NCI-H524 (cell line): ENCODE results near the gene RUNX2.
"Not testable (repeated sequence)": the region's sequence is repeated elsewhere in the genome, so short reads cannot be mapped to it uniquely, and the experiment has no call there.

Source experiments
- DNase-seq, 2 experiments: peaks; one replicate each; lab custom pipeline; 2025; lab: John Stamatoyannopoulos, UW

RUNX2 gene

DNA sequence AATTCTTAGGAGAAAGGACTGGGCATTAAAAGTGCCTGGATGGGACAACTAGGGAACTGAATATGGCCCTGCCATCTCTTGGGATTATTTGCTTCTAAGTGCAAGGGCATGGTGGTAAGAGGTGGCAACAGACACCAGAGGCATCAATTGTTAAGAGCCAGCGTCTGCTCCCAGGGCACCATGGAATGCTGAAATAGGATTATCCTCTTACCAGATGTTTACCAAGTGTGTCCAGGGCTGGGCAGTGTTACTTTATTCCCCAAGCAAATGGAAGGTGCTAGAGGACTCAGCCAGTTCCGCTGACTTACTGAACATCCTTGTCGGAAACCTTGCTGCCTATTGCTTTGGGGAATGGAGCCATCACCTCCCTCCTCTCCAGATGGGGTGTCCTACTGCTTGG is 323.2 kb downstream of the RUNX2 start:
- peak; percentile 47 to 88 for DNase-seq

DNA sequence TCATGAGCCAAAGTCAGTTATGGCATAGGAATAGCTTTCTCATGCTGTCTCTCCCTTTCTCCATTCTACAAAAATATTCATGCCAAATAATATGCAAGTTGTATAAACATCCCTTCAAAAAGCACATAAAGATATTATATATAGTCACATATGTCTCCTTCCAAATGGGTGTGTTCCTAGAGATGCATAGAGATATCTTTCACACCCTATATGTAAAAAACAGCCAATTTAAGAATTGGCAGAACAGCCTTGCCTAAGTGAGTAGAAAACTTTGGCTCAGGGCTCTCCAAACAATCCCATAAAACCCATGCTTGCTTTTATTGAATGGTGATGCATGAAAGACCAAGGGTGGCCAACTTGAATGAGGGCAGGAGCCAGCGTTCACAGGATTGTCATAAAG is 324.3 kb downstream of the RUNX2 start:
- DNase-seq, result no peak

DNA sequence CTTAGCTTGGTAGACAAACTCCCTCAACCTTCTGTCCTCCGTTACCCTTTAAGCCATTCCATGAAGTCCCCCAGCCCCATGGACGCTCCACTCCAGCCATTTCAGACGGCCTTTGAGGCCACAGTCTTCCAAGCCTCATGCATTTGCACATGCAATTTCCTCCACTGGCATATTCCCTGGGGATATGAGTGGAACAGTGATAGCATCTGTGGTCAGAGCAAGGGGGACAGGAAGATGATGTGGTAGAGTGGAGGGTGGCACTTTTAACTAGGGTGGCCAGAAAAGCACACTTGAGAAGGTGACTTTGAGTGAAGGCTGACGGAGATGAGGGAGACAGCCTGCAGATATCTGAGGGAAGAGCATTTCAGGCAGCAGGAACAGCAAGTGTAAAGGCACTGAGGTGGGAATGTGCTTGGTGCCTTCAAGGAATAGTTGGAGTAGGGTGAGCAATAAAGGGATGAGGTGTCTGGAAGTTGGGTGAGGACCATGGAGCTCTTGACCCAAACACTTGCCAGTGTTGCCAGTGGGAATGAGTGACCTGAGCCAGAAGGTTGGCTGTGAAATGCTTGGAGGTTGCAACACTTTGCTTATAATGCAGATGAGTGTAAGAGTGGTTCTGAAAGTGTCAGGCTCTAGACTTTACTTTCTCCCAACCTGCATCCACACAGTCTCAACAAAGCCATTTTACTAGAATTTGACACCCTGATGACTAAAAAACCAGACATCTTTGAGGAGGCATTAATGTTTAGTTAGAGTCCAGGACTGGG is 325.2 kb downstream of the RUNX2 start:
- no peak for DNase-seq

DNA sequence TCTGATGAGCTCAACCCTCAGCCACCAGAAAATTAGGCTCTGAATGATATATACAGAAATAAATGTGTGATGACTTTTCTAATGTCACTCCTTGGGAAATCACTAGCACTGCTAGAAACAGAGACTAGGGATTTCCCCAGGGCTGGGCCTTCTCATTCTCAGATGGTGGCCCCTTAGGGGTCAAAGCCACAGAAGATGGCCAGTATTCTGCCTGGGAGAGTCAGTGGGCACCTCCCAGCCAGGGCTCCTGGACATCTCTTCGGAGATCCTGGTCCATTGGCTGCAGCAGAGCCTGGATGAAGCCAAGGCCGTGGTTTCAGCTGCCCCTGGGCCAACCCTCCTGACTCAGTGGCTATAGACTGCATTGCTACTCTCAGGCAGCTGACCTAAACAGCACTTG is 326.5 kb downstream of the RUNX2 start:
- no peak for DNase-seq

DNA sequence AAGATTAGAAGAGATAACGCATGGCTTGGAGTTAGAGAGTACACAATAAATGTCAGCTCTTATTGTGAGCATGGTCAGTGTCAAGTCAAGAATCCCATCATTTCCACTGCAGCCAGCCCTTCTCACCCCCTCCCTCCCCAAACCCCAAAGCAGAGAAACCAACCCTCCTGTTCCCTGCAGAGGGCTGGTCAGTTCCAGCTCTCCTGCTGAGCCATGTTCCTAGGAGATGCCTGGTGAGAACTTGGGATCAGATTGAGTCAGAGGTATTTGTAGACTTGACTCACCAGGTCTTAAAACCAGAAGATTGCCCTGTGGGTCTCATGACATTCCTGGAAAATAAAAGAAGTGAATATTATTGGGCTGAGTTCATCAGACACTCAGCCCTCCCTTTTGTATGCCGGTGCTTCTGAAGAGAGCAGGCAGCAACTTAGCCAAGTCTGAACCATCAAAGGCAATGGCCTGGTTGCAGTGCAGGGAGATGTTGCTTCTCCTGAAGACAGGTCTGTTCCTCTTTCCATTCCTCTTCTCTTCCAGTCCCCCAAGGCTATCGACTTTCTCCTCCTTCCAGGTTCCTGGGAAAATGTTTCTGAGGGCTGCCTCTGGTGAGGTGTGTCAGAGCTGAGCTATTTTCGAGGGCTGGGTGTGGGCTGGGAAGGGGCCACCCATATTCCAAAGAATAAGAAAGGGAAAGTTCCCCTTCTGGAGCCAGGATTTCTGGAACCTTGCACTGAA is 327.8 kb downstream of the RUNX2 start:
- no peak for DNase-seq

DNA sequence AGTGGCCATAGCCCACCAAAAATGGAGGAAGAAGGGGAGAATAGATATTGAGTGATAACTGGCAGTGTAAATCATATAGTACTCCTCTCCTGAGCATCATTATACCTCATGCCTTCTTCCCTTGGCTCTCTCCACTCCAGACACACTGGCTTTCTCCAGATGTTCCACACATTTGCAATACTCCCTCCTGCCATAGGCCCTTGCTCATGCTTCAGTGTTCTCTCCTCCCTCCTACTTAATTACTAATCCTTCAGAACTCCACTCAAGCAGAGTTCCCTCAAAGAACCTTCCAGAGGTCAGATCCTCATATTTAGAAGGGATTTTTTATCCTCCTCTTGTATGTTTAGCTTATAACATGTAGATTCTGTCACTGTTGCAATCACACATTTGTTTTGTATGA is 329.1 kb downstream of the RUNX2 start:
- no peak for DNase-seq

DNA sequence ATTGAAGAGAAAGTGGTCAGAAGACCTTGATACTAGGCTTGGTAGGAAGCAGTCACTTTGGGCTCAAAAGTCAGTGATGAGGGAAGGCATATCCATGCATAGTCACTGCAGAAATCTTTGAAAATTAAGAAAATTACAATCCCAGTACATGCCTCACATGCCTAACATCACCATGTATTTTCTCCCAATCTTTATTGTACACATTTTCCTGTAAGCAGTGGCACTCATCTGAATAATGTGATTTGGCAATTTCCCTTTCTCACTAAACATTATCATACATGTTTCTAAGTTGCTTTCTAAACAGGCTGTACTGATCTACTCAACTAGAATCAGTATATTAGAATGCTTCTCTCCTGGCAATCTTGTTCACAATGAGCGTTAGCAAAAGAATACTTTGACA is 330.3 kb downstream of the RUNX2 start:
- DNase-seq, result no peak

DNA sequence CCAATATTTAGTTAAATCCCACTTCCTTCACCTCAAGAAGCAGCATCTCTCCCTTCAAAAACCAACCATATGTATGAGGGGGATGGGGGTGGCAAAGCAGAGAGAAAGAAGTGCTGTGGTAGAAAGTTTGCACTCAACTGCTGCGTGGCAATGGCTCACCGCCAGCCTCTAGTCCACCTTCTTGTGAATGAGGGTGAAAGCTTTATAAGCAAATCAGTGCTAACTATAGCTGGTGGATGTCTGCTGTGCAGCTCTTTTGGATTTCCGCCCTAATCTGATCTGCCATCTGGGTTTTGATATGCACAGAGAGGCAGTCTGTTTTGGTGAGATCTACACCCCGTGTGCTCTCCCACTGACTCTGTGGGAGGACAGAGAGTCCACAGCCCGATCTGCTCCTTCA is 330.8 kb downstream of the RUNX2 start:
- DNase-seq, result no peak

DNA sequence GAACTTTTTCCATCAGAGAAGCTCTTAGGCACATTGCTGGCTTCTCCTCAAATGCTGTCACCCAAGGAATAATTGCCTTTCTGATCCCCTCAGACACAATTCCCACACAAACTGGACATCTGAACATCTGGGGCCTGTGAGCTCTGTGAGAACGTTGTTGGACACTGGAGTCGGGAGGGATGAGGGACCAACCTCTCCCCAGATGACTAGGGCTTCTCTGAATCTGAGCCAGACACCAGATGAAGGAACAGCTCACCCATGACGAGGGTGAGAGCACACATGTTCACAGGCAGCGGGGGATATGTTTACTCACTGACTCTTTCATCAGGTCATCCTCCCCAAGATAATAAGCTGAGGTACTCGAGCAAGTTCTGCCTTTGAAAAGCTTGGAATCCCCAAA is 333.5 kb downstream of the RUNX2 start:
- peak in 1 of 2 experiments; percentile 37 for DNase-seq

DNA sequence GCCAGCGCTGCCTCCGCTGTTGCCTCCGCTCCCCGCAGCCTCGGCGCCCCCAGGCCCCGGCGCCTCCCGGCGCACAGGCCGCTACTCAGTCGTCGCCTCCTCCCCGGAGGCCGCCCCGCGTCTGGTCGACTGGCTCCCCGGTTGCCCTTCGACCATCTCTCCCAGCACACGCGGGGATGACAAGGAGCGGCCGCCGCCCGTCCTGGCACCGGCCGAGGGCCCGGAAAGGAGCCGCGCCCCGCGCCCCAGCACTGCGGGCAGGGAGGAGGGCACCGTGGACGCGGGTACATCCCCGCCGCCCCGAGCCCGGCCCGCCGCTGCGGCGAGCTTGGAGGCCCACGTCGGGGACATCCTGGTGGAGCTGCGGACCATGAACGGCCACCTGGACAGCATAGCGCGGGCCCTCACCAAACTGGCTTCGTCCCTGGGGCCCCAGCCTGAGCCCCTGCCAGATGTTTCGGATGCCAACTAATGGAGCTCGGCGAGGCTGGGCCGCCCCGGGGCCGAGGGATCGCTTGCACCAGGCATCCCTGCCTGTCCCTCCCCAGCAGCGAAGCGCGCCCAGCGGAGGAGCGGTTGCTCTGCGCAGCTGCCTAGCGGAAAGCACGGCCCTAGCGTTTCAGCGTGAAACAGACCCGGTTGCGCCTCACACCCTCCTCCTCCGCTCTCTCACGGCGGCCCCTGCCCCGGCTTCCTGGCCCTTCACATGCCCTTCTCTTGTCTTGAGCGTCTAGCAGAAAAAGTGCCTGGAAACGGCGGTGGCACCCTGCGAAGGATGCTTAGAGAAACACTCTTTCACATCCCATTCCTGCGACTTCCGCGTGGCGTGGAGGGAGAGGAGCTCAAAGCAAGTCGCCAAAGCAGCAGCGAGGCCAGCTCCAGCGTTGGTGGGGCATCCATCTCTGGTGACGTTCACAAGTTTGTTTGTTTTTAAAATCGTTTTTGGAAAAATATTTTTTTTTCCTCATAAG is 335.4 kb downstream of the RUNX2 start:
- no peak for DNase-seq

DNA sequence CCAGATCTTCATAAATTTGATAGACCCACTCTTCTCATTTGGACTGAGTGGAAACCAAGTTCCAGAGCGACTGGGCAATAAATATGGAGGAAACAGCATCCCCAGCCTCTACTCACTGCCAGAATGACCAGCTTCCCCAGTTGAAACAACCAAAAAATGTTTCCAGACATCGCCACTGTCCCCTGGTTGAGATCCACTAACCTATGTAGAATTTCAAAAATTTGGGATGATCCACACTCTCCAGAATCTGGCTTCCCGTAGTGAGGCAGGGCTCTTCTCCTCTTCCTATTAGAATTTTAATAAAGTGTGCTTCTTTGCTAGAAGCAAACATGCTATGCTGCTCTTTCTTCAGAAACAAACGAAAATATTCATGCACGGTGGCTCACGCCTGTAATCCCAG is 336.6 kb downstream of the RUNX2 start:
- DNase-seq, result no peak

DNA sequence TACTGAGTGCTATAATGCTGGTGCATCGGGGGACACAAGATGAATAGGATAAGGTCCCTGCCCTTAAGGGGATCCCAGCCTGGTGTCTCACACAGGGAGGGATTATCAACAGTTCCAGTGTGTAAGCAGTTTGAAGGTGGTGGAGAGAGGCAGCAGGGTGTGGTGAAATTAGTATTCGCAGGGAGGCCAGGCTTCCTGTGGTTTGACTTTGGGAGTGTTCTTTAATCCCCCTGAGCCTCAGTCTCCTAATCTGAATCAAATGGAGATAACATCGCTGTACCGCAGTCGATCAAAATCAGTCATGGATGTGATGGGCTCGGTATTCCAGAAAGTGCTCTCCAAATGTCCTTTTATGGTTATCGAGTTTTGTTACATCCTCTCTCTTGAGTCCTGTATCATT is 337.7 kb downstream of the RUNX2 start:
- DNase-seq, result no peak

DNA sequence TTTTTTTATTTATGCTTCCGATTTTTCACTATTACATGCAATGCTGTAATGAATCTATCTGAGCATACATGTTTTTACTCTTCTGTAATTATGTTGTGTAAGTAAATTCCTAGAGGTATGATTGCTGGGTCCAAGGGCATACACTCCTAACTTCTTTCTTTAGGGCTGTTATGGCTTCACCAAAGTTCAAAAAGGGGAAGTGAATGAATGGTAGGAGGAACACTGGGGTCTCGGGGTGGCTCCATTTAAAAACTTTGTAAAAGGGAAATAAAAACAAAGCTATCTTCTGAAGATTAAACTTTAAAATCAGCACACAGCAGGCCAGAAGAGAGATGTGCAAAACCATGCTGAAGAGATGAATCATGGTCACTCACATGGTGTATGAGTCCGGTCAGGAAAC is 338.7 kb downstream of the RUNX2 start:
- no peak for DNase-seq

DNA sequence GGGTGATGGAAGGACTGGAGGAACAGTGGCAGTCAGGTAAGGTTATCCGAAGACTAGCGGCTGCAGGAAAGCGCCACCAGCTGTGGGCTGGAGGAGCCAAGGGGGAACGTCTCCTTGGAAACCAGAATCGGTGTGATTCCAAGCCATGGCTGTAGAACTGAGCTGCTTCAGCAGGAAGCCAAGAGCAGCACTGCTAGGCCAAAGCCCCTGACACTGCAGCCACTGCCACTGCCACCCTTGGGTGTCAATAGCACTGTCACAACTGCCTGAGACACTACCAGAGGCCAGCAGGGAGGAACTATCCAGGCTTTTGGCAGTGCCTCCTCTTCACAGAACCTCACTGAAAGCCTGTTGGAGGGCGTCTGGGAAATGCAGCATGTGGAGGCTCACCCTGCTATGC is 339.2 kb downstream of the RUNX2 start:
- DNase-seq, result peak in 1 of 2 experiments; percentile 8

DNA sequence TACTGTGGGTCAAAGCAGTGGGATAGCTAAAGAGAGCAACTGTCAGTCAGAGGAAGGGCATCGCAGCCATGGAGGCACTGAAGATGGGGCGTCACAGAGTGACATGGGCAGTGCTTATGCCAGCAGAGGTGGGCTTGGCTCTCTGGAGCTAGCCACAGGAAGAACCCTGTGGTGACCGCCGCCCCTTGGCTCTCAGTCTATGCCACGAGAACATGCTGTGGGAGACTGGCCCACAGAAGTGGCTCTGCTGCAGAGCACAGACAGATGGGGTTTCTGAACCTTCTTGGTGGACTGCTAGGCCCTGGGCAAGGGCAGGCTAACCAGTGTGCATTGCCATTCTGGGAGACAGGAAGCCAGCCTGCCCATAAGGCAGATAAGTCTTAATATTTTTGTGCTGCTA is 339.6 kb downstream of the RUNX2 start:
- DNase-seq, result no peak

DNA sequence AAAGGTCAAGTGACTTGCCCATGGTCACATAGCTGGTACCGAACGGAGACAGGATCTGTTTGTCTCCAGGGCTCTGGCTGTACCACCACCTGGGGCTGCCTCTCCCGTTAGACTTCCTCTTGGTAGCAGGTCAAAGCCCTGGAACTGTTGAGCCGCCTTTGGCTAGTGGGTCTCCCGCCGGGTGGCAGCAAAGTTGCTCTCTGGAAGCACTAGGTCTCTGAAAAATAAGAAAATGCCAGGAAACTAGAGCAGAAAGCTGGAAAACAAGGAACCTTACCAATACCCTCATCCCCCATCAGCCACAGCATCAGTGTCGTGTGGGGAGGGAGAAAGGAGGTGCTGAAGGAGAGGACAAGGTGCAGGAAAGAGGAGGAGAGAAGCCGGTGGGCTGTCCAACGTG is 340.6 kb downstream of the RUNX2 start:
- no peak for DNase-seq

DNA sequence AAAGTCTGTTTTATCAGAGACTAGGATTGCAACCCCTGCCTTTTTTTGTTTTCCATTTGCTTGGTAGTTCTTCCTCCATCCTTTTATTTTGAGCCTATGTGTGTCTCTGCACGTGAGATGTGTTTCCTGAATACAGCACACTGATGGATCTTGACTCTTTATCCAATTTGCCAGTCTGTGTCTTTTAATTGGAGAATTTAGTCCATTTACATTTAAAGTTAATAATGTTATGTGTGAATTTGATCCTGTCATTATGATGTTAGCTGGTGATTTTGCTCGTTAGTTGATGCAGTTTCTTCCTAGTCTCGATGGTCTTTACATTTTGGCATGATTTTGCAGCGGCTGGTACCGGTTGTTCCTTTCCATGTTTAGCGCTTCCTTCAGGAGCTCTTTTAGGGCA is 345.0 kb downstream of the RUNX2 start:
- not testable (repeated sequence) for DNase-seq

DNA sequence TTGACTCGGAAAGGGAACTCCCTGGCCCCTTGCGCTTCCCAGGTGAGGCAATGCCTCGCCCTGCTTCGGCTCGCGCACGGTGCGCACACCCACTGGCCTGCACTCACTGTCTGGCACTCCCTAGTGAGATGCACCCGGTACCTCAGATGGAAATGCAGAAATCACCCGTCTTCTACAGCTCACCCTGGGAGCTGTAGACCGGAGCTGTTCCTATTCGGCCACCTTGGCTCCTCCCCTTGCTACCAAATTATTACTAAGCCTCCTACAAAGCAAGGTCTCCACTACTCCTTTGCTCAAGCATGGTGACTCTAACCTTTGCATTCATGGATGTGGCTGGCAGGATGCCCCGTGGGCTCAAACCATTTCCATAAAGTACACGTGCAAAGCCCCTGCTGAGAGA is 347.0 kb downstream of the RUNX2 start:
- not testable (repeated sequence) for DNase-seq

DNA sequence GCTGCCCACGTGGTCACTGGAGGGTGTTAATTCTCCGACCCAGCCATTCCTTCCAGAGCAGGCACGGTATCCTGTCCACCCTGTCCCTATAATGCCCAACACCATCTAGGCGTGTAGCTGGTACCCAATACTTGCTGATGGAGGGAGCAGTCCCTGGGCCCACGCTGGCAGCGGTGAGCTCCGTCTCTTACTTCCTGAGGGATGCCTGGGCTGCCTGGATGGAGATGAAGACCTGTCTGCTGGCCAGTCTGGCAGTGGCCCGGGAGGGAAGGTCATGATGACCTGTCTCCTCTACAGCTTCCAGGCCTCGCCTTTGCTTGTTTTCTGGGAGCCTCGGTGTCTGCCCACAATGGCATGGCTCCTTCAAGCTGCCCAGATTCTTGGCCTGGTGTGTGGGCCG is 347.5 kb downstream of the RUNX2 start:
- no peak for DNase-seq

DNA sequence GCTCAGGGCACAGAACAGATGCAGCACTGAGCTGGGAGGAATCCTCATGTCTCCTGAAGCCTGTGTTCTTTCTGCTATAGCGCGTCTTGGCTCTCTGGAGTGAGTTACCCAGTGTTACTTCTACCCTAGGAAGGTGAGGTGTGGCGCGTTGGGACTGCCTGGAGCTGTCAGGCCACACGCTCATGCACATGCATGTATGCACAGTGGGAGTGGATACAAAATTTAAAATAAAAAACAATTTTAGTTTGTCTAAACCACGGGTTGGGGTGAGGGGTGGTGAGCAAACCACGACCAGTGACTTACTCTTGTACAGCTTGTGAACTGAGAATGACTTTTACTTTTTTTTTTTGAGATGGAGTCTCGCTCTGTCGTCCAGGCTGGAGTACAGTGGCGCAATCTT is 348.2 kb downstream of the RUNX2 start:
- no peak for DNase-seq

DNA sequence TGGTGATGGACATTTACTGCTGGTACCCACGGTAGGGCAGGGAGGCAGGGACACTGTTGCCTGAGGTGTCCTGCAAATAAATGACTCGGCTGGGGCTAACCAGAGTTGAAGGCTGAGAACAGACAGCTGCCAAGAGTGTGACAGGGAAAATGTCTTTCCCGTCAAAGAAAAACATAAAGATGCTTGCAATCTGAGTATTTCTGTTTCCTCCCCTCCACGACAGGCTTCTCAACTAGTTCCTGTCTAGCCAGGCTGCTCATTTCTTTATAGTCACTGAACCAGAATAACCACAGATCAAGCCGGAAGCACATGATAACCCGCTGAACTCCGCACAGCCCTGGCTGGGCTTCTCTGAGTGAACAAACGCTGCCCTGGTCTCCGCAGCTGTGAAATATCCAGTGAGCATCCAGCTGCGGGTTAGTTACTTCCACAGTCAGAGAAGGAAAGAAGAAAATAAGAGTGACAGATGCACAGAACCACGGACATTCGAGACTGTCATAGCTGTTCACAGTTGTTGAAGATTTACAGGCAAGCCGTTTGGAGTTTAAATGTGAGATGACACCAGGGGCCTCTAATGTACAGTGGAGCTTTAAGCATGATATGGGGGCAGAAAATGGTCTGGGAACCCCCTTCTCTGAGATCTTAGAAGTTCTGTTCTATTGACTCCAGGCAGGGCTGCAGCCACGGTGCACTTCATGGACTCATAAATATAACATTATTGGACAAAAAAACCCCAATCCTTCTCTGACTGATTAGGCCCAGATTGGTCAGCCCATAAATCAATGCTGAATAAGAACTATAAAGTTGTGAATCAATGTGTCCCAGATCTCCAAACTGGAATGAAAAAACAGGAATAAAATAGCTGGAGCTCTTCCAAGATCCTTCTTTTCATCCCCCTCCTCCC is 349.5 kb downstream of the RUNX2 start:
- DNase-seq, result no peak

DNA sequence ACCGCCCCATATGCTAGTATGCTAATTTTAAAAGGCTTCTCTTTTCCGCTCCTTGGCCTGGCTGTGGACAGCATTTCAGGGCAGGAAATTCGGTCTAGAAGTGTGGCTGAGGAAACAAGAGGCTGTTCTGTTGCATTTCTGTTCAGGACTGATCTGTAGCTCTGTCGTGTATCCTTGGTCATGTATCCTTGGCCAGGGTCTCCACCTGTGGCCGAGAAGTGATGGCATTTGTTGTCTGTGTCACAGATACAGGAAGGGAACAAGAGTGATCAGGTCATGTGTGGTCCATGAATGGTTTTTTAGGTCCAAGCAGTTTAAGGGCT is 350.1 kb downstream of the RUNX2 start:
- no peak for DNase-seq
